Peyer's patch (tissue), 4 donors: ENCODE data around the gene MTERF4.

Experiments used
- POLR2A ChIP-seq, 2 donors: fragments of 450-650 bp; IDR thresholded peaks; one replicate each; pipeline ENCODE4 v1.5.1; 2017; ENCODE audit warnings: antibody characterized with exemption in 2 of 2, mild to moderate bottlenecking in 2 of 2, moderate library complexity in 2 of 2
- TF ChIP-seq, protein P1 (sequence below), 6 experiments: fragments of 450-650 bp in 4 of 6; fragments of 200-600 bp in 2 of 6; sonication (generic) in 1 of 6; IDR thresholded peaks; one replicate each; pipeline ENCODE4 v1.5.1; 2017 to 2019; ENCODE audit warnings: antibody characterized with exemption in 6 of 6, mild to moderate bottlenecking in 3 of 6, moderate library complexity in 1 of 6

DNA sequence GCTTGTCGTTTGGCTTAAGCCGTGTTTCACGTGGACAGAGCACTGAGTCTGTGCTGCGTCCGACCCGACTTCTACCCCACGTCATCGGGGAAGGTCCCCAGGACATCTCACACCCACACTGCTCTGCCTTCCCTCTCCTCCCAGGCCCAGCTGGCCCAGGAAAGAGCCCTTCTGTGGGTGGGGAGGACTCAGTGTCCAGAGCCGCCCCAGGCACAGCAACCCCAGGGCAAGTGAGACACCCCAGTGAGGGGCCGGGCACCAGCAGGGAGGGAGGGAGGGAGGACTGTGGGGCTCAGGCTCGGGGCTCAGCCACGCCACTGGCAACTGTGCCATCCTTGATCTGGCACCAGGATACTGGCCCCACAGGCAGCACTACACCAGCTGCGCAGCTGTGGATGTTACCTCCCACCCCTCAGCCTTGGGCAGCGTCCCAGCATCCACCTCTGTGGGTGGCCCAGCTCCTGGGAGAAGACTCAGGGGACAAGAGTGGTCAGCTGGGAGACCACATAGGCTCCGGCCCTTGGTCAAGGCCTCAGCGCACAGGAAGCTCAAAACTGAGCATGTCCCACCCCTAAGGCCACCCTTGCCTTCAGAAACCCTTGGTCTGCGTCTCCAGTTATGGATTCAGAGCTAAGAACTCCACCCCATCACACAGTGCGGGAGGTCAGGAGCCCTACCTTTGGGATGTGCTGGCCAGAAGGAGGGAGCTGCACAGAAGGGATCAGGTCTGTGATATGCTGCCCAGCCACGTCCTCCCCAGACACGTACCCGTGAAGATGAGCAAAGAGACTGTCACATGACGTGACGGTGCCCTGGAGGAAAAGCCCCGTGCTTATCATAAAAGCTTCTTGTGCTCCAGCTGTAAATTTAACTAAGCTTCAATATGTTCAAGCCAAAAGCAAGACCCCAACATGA, 35.4 kb upstream of the MTERF4 start:
- TF ChIP-seq, protein P1, sequence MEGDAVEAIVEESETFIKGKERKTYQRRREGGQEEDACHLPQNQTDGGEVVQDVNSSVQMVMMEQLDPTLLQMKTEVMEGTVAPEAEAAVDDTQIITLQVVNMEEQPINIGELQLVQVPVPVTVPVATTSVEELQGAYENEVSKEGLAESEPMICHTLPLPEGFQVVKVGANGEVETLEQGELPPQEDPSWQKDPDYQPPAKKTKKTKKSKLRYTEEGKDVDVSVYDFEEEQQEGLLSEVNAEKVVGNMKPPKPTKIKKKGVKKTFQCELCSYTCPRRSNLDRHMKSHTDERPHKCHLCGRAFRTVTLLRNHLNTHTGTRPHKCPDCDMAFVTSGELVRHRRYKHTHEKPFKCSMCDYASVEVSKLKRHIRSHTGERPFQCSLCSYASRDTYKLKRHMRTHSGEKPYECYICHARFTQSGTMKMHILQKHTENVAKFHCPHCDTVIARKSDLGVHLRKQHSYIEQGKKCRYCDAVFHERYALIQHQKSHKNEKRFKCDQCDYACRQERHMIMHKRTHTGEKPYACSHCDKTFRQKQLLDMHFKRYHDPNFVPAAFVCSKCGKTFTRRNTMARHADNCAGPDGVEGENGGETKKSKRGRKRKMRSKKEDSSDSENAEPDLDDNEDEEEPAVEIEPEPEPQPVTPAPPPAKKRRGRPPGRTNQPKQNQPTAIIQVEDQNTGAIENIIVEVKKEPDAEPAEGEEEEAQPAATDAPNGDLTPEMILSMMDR (IDR thresholded peaks at IDR 0.05): no peak
- TF ChIP-seq POLR2A (IDR thresholded peaks at IDR 0.05): no peak
